Amygdala (tissue), 56 donors: Measurements from ENCODE around the gene RBM44.

Experiments
- DNase-seq, 56 donors: peaks; one replicate each; lab custom pipeline; 2025; lab: John Stamatoyannopoulos, UW

The RBM44 gene

GRCh38 chr2:237882510-237883481 is 84.2 kb downstream of the RBM44 start:
- DNase-seq: no peak

GRCh38 chr2:237883951-237884446 is 85.4 kb downstream of the RBM44 start:
- DNase-seq: no peak

- no peak for DNase-seq
Measured at GRCh38 chr2:237884681-237885080, 86.1 kb downstream of the RBM44 start.

- DNase-seq: no peak
Measured at GRCh38 chr2:237885111-237885930, 86.7 kb downstream of the RBM44 start.

GRCh38 chr2:237885931-237886684 is 87.5 kb downstream of the RBM44 start:
- peak in 11 of 56 donors; percentile 20 to 58 (median 39) for DNase-seq

GRCh38 chr2:237886685-237887481 is 88.3 kb downstream of the RBM44 start:
- peak in 10 of 56 donors; percentile 18 to 59 (median 40) for DNase-seq

- DNase-seq: no peak
Measured at GRCh38 chr2:237888389-237888788, 89.8 kb downstream of the RBM44 start.

GRCh38 chr2:237889016-237889415 is 90.4 kb downstream of the RBM44 start:
- no peak for DNase-seq

- DNase-seq: no peak
Measured at GRCh38 chr2:237889811-237890210, 91.2 kb downstream of the RBM44 start.
